ENCODE results near the gene KIF5C.

Gene KIF5C

GRCh38 chr2:148965623-148966437 is 90.8 kb downstream of the KIF5C start:
- ChIA-PET CTCF (interaction anchor here (0.9 to 2.3 kb wide), 5 partner anchors 10 to 325 kb away, joined by 3 to 7 read pairs (median 3); no protein-coding TSS in a partner anchor), POLR2A (no interaction called here)
- DNase-seq (ENCODE audit: extremely low spot score): no peak
- TF ChIP-seq CTCF (IDR thresholded peaks at IDR 0.05; ENCODE audit: control extremely low read depth, extremely low read depth, low read depth, missing control alignments): no peak

GRCh38 chr2:148966438-148966758 is 91.4 kb downstream of the KIF5C start:
- DNase-seq (ENCODE audit: extremely low spot score): no peak
- no peak for TF ChIP-seq CTCF (IDR thresholded peaks at IDR 0.05; ENCODE audit: control extremely low read depth, extremely low read depth, low read depth, missing control alignments)
- ChIA-PET POLR2A (no interaction called here), CTCF (interaction anchor here (0.9 to 2.3 kb wide), 5 partner anchors 11 to 325 kb away, joined by 3 to 7 read pairs (median 3); no protein-coding TSS in a partner anchor)

DNA sequence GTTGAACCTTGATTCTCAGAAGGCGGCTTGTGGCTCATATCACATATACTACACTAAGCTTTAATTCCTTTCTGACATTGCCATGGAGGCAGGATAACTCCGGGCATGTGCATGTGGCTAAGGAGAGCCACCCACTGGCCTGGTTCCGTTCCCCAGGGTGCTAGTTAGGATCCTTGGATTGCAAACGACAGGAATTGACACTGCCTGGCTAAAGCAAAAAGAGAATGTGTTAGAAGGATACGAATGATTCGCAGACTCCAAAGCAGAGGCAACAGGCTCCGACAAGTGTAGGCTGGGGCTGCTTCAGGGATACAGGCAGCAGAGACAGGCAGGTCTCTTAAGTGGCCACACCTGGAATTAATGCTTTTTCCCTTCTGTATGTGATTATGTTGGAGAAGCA is 92.0 kb downstream of the KIF5C start:
- no peak for DNase-seq (ENCODE audit: extremely low spot score)
- TF ChIP-seq CTCF (IDR thresholded peaks at IDR 0.05; ENCODE audit: control extremely low read depth, extremely low read depth, low read depth, missing control alignments): no peak
- ChIA-PET CTCF (interaction anchor here (0.9 to 2.3 kb wide), 4 partner anchors 19 to 326 kb away, joined by 3 to 7 read pairs (median 3); no protein-coding TSS in a partner anchor), POLR2A (no interaction called here)

DNA sequence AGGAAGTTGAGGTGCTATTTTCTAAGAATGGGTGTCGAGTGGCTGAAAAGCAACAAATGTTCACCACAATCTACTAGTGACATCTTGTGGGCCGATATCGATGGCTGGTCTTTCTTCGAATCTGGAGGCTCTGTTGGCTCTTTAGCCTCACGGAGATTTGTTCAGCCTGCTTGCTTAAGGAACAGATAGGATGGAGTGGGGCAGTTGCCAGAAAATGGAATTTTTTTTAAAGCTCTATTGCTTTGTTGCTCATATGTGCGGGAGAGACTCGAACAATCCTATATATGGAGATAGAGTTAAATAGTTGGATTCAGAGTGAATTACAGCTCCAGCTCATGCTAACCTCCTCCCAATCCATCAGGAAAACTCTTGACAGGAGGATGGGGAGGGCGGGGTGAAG is 92.6 kb downstream of the KIF5C start:
- no peak for TF ChIP-seq CTCF (IDR thresholded peaks at IDR 0.05; ENCODE audit: control extremely low read depth, extremely low read depth, low read depth, missing control alignments)
- no peak for DNase-seq (ENCODE audit: extremely low spot score)
- CTCF ChIA-PET: interaction anchor here (1.5 to 2.3 kb wide), 2 partner anchors 40 to 50 kb away, joined by 3 to 7 read pairs; no protein-coding TSS in a partner anchor
- POLR2A ChIA-PET: no interaction called here

DNA sequence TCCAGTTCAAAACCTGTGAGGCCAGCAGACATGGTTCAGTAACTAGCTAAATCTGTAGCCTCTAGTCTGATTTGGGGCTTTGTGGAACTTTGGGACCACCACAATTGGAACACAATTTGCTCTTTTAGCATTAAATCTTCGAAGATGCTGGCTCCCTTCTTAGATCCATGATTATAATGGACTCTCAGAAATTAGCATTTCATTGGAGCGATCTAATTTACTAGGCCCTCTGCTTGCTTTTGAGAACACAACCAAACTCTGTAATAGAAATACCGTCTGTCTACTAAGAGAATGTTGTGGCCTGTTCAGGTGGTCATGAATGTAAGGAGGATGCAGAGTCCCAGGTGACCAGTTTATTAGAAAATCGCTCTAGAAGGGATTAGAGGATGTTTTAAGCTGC is 93.3 kb downstream of the KIF5C start:
- CTCF ChIA-PET: no interaction called here
- DNase-seq (ENCODE audit: extremely low spot score): no peak
- no peak for TF ChIP-seq CTCF (IDR thresholded peaks at IDR 0.05; ENCODE audit: control extremely low read depth, extremely low read depth, low read depth, missing control alignments)
- POLR2A ChIA-PET: no interaction called here

GRCh38 chr2:148968776-148969319 is 93.8 kb downstream of the KIF5C start:
- TF ChIP-seq CTCF (IDR thresholded peaks at IDR 0.05; ENCODE audit: control extremely low read depth, extremely low read depth, low read depth, missing control alignments): no peak
- no peak for DNase-seq (ENCODE audit: extremely low spot score)
- ChIA-PET CTCF (no interaction called here), POLR2A (no interaction called here)
